ENCODE results near the gene EFNA5.

GRCh38 chr5:107545486-107545885, 125.3 kb downstream of the EFNA5 start:
- TF ChIP-seq GATA3 (IDR thresholded peaks at IDR 0.05; ENCODE audit: low read depth, low read length) (no peak), GATA2 (IDR thresholded peaks at IDR 0.05; ENCODE audit: low read depth, low read length) (no peak)

Measured in SH-SY5Y (cell line).